Renal cortical epithelial cell (primary cell): ENCODE measurements around the gene SPAG17. TPM values are rescaled to one million over a fixed set of nuclear protein-coding genes. Genes with fewer than 3 reads are reported as not detected.

Experiments
- DNase-seq: peaks from one replicate; pipeline ENCODE4 v3.0.0-alpha.2; 2011; ENCODE audit warnings: low read depth
- total RNA-seq: library from RNA; depleted of rRNA; stranded (reverse); fragments of >200 nt; gene quantifications from 2 replicates; pipeline ENCODE4 v1.2.3, GENCODE V29; 2014

SPAG17 gene
- total RNA-seq, 1 donor from 2014 or later: 14.6 TPM

DNA sequence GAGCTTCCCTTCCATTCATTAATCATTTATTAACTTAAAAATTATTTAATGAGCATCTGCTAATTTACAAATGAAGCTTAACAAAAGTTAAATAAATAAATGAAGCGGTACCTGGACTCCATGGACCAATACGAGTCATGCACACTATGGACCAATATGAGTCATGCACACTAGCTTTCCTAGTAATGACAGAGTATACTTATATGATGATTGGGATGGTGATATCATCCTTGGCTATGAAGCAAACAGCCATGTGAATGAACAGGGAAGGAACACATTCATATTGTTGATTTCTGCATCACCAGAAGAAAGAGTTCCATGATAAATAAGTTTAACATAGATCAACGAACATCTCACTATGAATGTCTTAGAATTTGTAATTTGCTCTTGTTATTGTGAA lies 109.9 kb downstream of the SPAG17 start:
- peak; percentile 15 for DNase-seq

DNA sequence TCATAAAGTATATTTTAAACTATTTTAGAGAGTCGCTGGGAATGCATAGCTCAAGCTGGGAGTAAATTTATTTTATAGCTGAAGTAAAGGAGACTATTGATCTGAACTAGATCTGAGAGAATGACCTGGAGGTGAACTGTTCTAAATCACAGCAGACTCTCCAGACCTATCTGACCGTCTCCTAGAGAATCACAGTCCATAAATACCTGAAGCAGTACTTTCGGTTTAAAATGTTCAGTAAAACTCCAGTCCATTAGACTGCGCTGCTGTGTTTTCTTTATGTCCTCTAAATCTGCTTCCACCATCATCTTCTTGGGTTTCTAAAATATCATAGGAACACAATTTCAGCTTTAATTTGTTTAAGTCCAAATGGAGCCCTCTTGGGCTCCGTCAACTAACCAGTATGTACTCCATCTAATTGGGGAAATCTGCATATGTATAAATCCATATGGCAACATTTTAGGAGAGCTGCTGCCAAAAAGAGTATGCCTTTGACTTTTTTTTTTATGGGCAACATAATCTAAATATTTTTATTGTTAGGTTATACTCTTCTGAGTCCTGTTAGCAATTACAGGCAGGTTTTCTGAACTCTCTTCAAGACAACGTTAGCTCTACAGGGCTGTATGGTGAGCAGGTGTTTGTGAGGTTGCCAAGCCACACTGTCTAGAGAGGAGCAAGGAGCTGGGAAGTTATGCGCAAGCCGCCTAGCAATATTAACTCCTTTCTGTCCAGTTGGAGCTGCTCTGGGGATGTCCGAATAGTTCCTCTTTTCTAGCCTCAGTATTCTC lies 111.2 kb downstream of the SPAG17 start:
- no peak for DNase-seq

DNA sequence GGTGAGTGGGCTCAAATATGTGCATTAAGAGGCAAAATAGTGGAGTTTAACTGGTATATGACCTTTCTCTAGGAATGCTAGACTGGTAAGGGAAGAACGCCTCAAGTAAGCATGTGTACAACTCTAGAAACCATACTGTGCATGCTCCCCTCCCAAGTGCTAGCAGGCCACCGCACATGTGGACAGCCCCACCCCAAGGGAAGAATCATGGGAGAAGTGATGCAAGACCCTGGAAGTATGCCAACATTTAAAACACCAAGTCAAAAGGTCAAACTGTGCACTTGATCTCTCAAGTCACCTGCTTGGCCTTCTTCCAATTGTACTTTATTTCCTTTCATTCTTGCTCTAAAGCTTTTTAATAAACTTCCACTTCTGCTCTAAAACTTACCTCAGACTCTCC lies 135.0 kb downstream of the SPAG17 start:
- DNase-seq: peak; percentile 22

DNA sequence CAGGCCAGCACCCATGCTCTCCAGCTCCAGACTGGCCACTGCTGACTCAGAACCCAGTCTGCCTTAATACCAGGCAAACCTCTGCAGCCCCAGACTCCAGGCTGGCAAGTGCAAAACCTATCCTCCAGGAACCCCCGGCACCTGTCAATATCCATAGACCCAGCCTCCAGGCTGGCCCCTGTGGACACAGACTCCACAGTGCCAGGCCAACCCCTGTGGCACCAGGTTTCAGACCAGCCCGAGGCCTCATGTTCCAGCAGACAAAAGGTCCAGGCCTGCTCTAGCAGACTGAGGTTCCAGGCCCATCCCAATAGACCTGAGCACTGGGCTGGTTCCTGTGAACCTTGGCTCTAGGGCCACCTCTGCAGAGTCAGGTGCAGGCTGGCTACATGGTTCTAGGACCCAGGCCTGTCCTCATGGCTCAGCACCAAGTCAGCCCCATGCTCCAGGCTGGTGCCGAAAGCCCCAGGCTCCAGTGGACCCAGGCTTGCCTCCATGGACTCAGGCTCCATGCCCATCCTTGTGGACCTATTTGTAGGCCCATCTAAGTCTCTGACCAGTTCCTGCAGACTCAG lies 137.3 kb downstream of the SPAG17 start:
- no peak for DNase-seq

DNA sequence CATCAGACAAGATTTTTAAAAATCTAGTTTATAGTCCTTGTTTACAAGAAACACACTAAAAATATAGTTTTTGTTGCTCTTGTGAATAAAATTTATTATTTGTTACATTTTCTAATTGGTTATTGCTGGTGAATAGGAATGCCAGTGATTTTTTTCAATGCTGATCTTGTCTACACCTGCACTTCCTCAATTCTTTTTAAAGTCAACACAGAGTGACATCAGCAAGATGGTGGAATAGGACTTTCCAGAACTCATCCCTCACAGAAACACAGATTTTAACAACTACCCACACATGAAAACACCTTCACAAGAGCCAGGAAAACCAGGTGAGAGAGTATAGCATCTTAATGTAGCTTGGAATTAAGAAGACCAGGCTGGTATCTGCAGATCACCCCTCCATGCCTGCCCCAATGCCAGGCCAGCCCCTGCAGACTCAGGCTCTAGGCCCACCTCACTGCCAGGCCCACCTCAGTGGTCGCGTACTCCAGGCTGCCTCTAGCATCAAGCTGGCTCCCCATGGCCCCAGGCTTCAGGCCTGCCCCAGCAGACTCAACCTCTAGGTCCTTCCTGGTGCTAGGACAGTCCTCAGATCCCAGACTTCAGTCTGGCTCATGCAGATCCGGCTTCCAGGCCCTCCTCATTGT lies 137.9 kb downstream of the SPAG17 start:
- DNase-seq: no peak

DNA sequence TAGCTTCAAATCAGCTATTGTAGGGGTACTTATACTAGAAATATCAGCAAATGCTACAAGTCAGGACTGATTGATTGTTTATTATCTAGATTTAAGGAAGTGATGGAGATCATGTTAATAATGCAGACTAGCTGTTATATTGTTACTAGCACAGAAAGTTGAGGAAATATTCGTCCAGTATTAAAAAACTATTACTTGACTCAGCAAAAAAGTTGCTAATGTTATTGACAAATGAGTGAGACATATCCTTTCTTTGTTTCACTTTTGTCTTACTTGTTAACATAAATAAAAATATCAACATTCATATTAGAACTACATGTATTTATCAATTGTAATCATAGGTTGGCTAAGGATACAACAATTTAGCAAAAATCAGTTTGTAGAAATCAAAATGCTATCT lies 141.4 kb downstream of the SPAG17 start:
- no peak for DNase-seq

DNA sequence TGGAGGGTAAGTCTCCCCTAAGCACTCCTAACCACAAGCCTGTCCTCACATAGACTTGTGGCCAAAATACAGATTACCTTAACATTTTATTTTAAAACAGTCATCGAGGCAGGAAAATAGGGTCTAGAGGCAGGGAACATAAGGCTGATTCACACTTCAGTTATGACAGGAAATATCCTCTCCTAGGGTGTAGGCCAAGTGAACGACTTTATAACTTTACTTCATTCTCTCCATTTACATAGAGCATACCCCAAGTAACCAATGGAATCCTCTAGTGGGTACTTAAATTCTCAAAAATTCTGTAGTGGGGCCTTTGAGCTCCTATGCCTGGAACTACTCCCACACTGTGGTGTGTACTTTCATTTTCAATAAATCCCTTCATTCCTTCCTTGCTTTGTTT lies 142.5 kb downstream of the SPAG17 start:
- DNase-seq: no peak

DNA sequence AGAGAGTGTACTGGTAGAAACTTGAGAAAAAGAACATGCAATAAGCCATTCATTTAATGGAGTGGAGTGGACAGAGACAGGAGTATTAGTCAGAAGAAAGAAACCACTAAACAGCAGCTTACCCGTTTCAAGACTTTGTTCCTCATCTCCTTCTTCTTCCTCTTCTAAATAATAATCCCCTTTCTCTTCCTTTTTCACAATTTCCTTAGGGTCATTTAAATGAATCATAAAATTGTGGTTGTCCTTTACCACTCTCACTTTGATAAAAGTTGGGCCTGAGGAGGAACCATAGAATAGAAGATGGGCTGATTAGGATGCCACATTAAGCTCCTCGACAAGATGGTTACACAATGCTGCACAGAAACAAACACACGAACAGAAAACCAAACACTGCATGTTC lies 145.9 kb downstream of the SPAG17 start:
- no peak for DNase-seq

DNA sequence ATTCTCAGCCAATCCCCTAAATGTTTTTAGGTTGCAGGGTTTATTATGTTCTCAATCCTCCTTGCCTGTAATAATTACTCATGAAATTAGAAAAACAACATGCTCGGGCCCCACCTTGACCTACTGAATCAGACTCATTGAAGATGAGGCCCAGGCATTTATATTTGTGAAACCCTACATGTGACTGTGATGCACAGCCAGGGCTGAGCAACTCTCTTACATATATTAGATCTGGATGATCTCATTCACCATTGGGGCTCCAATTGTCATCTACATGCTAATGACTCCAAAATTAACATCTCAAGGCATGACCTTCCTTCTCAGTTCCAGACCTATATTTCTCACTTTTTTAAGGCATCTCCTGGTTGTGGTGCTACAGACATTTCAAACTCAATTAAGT lies 152.1 kb downstream of the SPAG17 start:
- DNase-seq: no peak

DNA sequence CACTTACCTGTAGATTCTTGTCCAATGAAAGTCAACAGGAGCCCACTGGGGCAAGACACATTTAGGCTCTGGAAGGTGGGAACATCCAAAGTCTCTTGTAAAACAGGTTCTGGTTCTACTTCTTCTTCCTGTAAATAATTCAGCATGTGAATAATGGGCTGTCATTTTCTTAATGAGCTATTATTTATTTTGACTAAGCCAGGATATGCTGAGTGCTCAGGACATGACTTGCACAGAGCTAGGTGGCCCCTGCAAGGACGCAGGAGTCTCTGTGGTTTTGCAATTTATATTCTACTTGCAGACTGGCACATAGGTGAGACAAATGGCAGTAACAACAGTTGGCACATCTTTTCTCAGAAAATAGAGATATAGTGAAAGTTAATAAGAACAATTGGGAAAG lies 156.8 kb downstream of the SPAG17 start:
- no peak for DNase-seq

DNA sequence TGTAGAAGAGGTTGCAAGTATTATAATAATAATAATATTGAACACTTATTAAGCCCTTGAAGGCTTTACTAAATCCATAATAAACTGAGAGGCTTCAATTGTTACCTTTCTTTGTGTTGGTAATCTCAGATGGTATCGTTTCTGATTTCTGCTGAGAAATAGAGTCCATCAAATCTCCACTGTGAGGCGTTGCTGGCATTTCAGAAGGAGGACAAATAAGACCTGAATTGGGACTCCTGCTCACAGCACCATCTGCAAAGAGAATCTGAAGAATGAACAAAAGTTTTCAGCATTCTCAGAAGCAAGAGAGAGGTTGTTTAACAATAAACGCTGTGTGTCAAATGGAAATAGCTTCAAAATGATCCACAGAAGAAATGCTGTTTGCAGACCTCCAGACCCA lies 161.8 kb downstream of the SPAG17 start:
- no peak for DNase-seq

DNA sequence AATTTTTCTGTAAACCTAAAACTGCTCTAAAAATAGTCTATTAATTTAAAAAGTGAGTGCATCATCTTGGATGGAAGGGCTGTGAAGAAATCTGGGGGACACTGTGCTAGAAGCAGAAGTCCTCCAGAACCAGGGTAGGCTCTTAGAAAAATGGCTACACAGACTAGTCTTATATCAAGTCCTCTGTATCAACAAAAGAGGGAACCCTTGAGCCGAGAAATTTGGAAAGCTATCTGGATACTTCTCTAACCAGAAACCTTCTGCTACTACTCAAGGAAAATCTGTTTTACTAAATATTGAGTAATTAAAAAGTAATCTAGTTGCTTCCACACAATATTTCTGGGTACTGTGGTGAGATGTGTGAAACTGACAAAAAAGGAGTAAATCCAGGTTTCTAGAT lies 163.4 kb downstream of the SPAG17 start:
- no peak for DNase-seq

DNA sequence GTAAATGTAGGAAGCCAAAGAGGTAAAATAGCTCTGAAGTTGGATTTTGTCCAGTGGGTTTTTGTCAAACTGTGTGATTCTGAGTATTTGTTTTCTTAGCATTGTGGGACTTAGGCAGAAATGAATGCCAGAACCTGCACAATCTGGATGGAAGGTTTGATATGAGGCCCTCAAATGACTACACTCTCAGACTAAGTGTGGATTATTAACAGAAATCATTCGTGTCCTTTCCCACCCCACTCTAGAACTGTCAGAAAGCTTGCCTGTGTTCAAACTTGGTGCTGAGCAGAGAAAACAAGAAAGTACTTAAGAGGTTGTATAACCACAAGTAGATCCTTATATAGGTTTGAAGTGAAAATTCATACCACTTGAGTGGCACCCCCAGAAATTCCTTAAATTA lies 167.0 kb downstream of the SPAG17 start:
- peak; percentile 5 for DNase-seq

DNA sequence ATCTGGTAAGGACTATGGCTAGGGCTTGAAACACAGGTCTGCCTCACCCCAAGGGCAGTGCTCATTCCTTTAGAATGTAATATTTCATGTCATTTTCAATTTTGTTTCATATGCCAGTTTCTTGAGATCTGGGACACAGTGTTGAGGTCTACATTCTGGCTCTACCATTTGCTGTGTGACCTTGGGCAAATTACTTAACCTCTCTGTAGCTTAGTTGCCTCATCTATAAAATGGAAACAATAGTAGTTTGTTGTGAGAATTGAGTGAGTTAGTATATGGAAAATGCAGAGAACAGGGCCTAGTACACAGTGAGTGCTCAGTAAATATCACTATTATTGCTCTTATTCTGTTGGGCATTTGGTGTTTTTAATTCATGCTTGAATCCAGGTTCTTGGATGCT lies 171.1 kb downstream of the SPAG17 start:
- DNase-seq: no peak

DNA sequence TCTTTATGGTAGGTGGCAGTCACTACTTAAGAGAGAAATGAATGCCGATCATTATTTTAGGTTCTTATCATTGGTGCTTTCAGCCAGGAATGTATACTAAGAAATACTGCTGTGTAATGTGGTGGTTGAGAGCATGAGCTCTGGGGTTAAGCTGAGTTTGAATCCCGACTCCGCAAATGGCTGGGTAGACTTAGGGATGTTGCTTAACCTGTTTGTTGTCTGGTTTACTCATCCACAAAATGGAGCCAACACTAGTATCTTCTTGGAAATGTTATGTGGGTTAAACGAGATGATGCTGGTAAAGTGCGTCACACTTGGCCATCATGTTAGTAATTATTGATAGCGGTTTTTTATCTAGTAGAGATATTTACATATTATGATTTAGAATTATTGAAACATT lies 171.7 kb downstream of the SPAG17 start:
- no peak for DNase-seq

DNA sequence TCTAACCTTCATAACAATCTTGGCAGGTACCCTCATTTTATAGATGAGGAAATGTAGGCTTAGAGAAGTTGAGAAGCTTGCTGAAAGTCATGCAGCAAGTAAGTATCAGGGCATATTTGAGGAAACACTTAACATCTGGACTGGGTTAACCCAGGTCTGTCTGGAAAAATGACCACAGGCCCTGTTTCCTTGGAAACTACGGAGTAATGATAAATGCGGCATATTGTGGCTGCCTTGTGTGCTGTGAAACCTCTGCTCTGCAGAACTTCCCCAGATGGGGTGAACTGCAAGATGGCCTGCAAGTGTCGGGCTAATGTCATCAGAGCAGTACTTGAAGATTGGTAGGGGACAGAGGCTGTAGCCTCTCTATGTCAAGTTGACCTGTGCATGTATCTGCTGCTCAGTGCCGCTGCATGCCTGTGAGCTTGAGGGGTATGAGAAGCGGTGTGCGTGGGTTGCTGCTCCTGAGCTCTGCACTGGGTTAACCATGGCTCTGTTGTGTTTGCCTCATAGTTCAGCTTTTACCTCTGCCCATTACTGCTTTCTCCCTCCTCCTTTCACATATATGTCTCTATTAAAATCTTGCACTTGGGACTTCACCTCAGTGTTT lies 172.4 kb downstream of the SPAG17 start:
- no peak for DNase-seq

DNA sequence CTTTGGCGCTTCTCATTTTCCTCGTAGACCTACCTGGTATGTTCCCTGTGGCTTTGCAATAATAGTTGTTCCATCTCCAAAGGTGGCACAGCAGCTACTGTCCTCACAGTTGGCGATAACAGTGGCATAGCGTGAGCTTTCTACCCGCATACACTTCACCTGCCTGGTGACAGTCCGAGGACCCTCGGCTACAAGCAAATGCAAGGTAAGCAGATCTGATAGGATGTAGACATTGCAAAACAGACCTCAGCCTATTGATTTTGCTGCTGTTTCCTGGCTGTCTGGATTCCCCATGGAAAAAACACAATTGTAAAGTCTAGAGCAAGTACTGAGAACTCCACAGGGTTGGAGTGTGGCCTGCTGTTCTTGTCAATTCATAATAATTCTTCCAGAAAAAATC lies 177.0 kb downstream of the SPAG17 start:
- DNase-seq: no peak

DNA sequence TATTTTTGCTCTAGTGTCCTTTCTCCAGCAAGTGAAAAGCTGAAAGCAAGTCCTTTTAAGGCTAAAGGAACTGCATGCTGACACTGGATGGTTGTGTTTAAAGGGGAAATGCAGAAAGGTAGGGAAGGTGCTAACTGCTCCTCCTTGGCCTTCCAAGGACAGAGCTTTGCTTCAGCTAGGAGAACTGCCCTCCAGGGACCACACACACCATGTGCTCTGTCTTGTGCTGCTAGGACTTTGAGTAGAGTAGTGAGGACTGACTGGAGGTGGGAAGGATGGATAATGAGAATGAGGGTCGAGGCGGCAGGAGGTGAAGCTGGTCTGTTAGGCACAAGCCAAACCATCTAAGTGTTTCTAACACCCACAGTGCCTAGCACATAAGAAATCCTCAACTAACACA lies 177.6 kb downstream of the SPAG17 start:
- no peak for DNase-seq

DNA sequence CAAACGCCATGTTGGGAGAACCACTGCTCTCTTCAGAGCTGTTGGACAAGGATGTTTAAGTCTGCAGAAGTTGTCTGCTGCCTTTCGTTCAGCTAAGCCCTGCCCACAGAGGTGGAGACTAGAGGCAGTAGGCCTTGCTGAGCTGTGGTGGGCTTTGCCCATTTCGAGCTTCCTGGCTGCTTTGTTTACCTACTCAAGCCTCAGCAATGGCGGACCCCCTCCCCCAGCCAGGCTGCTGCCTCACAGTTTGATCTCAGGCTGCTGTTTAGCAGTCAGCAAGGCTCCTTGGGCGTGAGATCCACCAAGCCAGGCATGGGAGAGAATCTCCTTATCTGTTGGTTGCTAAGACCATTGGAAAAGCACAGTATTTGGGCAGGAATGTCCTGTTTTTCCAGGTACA lies 180.7 kb downstream of the SPAG17 start:
- no peak for DNase-seq

DNA sequence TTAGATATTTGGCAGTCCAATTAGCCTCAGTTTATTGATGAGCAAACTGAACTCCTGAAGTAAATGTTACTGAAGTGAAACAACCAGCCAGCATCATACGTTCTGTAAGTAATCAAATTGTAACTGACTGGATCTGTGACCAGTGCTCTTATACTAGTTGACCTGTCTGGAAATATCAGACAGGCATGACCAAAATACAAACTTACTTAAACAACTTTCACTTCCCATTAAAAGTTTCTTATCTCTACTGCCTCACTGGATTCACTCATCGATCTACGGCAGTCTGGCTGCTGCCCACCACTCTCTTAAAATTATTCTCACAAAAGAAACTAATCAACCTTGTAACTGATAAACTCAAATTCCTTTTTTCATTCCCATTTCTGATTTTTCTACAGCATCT lies 199.1 kb downstream of the SPAG17 start:
- DNase-seq: no peak

DNA sequence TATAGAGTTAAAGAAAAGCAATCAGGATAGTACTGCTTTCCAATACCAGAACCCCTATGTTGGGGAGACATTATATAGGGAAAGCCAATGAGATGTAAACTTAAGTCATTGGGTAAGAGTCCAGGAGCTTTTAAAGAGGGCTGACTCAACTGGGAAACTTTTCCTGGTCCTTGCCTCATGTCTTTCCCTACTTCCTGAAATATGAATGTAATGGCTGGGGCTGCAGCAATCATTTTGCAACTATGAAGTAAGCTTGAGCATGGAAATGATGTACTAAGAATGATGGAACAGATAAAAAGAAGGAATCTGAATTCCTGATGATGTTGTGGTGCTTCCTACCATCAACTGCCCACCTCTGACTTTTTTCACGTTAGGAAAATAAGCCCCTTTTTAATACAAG lies 199.8 kb downstream of the SPAG17 start:
- DNase-seq: no peak

DNA sequence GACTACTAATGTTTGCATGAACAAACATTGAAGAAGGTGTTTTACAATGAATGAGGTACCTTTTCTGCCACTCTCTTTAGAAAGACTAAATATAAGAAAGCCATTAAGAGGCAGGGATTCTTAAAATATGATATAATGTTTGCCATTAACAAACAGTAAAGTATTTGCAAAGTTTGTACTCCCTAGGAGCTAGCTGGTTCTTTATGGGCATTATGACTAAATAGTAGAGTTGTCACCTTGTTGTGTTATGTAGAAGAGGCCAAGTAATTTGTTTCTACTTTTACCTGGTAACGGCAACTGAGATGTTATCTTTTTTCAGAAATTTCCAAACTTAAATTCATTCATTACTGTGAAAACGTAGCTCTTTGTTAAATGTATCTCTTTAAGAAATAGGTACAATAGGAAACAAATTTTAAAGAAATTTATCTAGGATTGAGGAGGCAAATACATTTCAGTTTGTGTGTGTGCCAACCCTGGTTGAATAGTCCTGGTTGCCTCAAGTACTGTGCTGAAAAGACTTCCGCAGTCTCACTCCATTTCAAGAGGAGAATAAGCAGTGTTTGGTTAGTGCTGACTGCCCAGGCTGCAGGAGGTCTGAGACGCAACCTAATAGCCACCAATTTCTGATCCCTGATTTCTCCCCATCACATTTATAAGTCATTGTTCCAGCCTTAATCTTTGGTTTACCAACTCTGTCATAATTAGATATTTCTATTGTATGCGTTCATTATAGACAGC lies 203.4 kb downstream of the SPAG17 start:
- no peak for DNase-seq
